NT2/D1 (cell line): ENCODE results near the gene SCARB1.

Source experiments
- DNase-seq: peaks from one replicate; pipeline ENCODE4 v3.0.0-alpha.2; 2011; ENCODE audit warnings: low read depth, low spot score
- H3K27me3 ChIP-seq: 2 replicates; pipeline ENCODE4 v1.6.0; 2011; ENCODE audit warnings: mild to moderate bottlenecking; ENCODE audit not compliant: insufficient read length, insufficient read depth
- H3K36me3 ChIP-seq: 2 replicates; pipeline ENCODE4 v1.6.1; 2011; ENCODE audit warnings: mild to moderate bottlenecking, low read length, mixed read lengths; ENCODE audit not compliant: insufficient read depth, insufficient read length
- H3K4me1 ChIP-seq: 2 replicates; pipeline ENCODE4 v1.5.1; 2011; ENCODE audit not compliant: insufficient read depth, insufficient read length
- H3K4me3 ChIP-seq: 2 replicates; pipeline ENCODE4 v1.5.1; 2011; ENCODE audit warnings: low read depth; ENCODE audit not compliant: insufficient read length
- H3K9ac ChIP-seq: 2 replicates; pipeline ENCODE4 v1.6.0; 2011; ENCODE audit warnings: low read depth; ENCODE audit not compliant: insufficient read length
- H3K9me3 ChIP-seq: 2 replicates; pipeline ENCODE4 v1.5.1; 2011; ENCODE audit warnings: mild to moderate bottlenecking, low read length; ENCODE audit not compliant: insufficient read depth
- SUZ12 ChIP-seq: IDR thresholded peaks from 2 replicates; pipeline ENCODE4 v1.6.1; 2011; ENCODE audit not compliant: insufficient read length, insufficient read depth; ENCODE audit errors: extremely low read depth
- YY1 ChIP-seq: IDR thresholded peaks from 2 replicates; pipeline ENCODE4 v1.6.1; 2011; ENCODE audit not compliant: insufficient read length, insufficient read depth
- ZNF274 ChIP-seq: IDR thresholded peaks from 2 replicates; pipeline ENCODE4 v1.6.1; 2011; ENCODE audit warnings: mild to moderate bottlenecking, low read depth, low read length

Gene SCARB1

DNA sequence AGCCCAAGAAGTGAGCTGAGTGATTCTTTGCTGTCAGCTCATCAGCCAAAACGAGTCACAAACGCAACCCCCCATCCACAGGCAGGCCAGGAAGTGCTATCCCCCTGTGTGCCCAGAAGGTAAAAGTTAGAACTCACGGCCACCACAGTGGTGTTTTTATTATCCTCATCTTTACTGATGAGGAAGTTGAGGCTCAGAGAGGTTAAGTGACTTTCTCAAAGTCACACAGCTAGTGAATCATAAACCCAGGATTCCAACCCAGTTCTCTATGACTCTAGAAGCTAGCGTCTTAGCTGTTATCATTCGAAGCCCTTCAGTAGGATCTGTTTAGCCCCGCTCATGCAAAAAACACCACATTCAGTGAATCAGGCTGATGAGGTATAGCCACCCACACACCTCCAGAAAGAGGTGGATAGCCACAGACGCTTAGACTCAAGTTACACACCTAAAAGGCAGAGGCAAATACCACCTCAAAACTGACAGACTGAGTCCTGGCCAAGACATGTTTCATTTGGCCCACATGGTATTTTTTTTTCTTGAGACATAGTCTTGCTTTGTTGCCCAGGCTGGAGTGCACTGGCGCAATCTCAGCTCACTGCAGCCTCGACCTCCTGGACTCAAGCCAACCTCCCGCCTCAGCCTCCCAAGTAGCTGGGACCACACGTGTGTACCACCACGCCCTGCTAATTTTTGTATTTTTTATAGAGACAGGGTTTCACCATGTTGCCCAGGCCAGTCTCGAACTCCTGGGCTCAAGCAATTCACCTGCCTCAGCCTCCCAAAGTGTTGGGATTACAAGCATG lies 100.7 kb downstream of the SCARB1 start:
- H3K4me3 ChIP-seq, result no peak overlapping the region
- no peak for DNase-seq
- H3K4me1 ChIP-seq, result peaks cover 14% of the 10 kb centered on the region
- TF ChIP-seq YY1 (no peak), ZNF274 (no peak), SUZ12 (no peak)
- H3K9ac ChIP-seq, result no peak overlapping the region
- no peaks in the 10 kb centered on the region for H3K36me3 ChIP-seq
- H3K27me3 ChIP-seq, result no peaks in the 10 kb centered on the region
- peaks cover 39% of the 10 kb centered on the region for H3K9me3 ChIP-seq

DNA sequence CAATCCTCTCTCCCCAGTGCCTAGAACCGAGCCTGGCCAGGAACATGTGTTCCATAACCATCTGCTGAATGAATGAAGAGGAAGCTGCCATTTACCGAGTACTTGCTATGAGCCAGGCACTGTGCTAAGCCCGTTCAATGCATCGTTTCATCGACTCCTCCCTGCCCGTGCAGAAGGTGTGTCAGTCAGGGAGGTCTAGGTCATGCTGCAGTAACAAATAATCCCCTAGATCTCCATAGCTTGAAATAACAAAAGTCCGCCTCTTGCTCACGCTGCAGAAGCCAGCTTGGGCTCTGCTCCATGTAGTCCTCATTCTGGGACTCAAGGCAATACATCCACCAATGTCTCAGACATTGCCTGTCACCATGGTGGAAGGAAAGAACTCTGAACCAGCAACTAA lies 101.3 kb downstream of the SCARB1 start:
- Histone ChIP-seq H3K36me3 (no peaks in the 10 kb centered on the region), H3K9me3 (peaks cover 45% of the 10 kb centered on the region), H3K4me1 (peaks cover 10% of the 10 kb centered on the region), H3K27me3 (no peaks in the 10 kb centered on the region), H3K9ac (no peak overlapping the region), H3K4me3 (no peak overlapping the region)
- no peak for TF ChIP-seq ZNF274
- no peak for TF ChIP-seq YY1
- TF ChIP-seq SUZ12, result no peak
- no peak for DNase-seq

DNA sequence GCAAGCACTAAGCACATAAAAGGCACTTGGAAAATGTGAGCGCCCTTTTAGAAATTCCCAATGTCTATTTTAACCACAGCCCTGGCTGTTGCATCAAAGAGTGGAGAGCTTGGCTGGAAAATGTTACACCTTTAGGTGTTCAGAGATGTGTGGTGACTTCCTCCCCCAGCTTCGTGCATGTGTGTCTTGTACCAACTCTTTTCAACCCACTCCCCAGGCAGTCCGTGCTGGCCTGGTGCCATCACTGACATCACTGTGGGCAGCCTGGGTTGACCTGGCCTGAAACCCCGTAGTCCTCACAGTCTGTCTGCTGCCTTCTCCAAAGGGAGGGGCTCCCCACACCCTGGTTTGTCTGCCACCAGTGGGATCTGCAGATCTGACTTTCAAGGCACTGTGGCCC lies 101.8 kb downstream of the SCARB1 start:
- TF ChIP-seq SUZ12 (no peak), YY1 (no peak), ZNF274 (no peak)
- no peak for DNase-seq
- no peak overlapping the region for H3K9ac ChIP-seq

DNA sequence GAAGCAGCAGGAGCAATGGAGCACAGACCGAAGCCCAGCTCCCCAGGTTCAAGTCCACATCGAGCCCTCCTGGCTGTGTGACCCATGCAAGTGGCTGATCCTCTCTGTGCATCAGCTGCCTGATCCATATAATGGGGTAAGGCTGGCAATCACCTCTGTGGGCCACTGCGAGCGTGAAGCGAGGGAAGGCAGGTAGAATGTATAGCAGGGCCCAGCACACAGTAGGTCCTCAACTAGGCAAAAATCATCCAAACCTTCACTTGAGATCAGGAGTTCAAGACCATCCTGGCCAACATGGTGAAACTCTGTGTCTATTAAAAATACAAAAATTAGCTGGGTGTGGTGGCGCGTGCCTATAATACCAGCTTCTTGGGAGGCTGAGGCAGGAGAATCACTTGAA lies 102.6 kb downstream of the SCARB1 start:
- peaks cover 57% of the 10 kb centered on the region for H3K9me3 ChIP-seq
- H3K27me3 ChIP-seq, result no peaks in the 10 kb centered on the region
- H3K36me3 ChIP-seq, result no peaks in the 10 kb centered on the region
- TF ChIP-seq ZNF274 (no peak), YY1 (no peak), SUZ12 (no peak)
- peaks cover 6% of the 10 kb centered on the region for H3K4me1 ChIP-seq
- no peak for DNase-seq
- H3K9ac ChIP-seq, result no peak overlapping the region
- H3K4me3 ChIP-seq, result no peak overlapping the region

More for the DNA sequence above, 101.8 kb downstream of the SCARB1 start:
- Histone ChIP-seq H3K4me1 (peaks cover 6% of the 10 kb centered on the region), H3K9me3 (peaks cover 50% of the 10 kb centered on the region), H3K27me3 (no peaks in the 10 kb centered on the region), H3K4me3 (no peak overlapping the region), H3K36me3 (no peaks in the 10 kb centered on the region)

DNA sequence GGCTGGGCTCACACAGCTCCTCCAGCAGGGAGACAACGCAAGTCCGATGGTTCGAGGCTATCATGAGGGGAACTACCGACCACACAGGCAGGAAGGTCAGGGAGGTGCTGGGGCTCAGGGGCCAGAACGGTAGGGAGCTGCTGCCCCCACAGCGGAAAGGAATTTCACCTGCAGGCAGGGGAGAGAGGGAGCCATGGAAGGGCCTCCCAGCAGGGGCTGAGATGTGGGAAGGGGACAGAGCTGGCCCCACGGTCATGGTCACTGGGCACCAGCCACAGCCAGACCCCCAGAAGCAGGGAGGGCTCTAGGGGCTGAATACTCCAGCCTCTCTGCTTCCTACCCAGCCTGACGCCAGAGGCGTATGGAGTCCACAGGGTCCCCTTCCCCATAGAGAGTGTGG lies 103.1 kb downstream of the SCARB1 start:
- Histone ChIP-seq H3K9ac (no peak overlapping the region), H3K36me3 (no peaks in the 10 kb centered on the region), H3K27me3 (no peaks in the 10 kb centered on the region), H3K4me1 (peaks cover 9% of the 10 kb centered on the region), H3K9me3 (peaks cover 52% of the 10 kb centered on the region), H3K4me3 (no peak overlapping the region)
- TF ChIP-seq SUZ12 (no peak), YY1 (no peak), ZNF274 (no peak)
- DNase-seq, result no peak

DNA sequence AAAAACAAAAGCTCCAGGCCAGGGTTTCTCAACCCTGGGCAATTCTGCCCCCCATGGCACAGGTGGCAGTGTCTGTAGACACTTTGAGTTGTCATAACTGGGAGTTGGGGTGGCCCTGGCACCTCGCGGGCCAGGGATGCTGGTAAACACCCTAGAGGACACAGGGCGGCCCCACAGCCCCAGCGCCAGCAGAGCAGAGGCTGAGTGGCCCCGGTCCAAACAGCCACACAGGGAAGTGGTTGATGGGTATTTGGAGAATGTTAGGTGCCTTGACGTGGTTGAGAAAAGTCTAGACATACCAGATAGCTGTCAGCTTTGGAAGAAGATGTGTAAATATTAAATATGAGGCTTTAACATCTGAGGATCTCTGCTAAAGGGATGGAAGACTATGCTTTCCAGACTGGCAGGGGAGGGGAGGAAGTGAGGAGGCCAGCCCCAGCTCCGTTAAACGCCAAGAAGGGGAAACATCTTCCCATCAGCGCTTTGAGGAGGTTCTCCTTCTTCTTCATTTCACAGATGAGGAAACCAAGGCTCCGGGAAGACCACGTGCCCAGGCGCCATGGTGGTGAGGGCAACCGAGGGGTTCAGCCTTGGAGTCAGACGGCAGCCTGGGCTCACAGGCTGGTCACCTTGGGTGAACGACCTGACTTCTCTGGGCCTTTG lies 103.7 kb downstream of the SCARB1 start:
- TF ChIP-seq ZNF274 (no peak), SUZ12 (no peak), YY1 (no peak)
- no peak for DNase-seq
- Histone ChIP-seq H3K4me1 (peaks cover 11% of the 10 kb centered on the region), H3K36me3 (no peaks in the 10 kb centered on the region), H3K9me3 (peaks cover 46% of the 10 kb centered on the region), H3K4me3 (no peak overlapping the region), H3K9ac (no peak overlapping the region), H3K27me3 (no peaks in the 10 kb centered on the region)

DNA sequence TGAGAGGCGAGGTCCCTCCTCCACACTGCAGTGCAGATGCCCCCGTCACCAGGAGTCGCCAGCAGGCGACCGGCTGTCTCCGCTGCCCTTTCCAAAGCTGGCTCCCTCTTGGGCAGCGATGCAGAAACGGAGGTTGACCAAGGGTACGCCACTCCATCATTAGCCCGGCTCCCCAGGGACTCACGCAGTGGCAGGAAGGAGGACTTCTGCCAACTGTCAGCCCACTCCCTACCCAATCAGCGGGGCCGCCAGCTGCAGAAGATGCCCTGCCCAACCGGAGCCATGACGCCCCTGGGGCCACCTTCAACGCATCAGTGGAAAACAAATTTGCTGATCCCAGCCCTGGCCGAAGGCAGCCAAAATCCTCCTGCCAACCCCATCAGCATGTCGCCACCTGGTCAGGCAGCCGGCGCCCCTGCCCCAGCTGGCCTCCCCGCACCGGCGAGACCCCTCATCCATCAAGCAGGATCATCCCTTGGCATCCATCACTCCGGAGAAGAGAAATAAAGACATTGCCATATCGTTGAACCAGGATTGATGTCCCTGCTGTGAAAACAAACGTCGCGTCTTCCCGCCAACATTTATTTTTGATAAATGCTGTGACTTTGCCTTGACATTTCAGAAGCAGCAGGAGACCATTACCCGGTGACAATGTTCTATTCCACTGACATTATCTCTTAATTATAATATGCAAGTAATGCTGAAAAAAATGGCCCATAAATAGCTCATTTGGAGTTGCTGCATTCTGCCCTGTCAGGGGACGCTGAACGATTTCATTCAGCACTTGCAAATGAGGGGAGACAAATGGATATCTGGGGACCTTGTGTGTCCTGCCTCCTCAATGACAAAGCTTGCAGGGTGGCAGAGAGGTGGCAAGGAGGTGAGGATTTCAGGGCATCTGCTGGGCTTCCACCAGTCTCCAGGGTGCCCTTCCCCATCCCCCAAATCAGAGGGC lies 105.1 kb downstream of the SCARB1 start:
- Histone ChIP-seq H3K4me3 (no peak overlapping the region), H3K9ac (no peak overlapping the region), H3K4me1 (peaks cover 19% of the 10 kb centered on the region), H3K36me3 (no peaks in the 10 kb centered on the region), H3K9me3 (peaks cover 39% of the 10 kb centered on the region), H3K27me3 (no peaks in the 10 kb centered on the region)
- DNase-seq, result no peak
- no peak for TF ChIP-seq SUZ12
- no peak for TF ChIP-seq ZNF274
- no peak for TF ChIP-seq YY1
